SK-N-SH (cell line): ENCODE results near the gene S100A4.

Experiments used
- EP300 ChIP-seq, 2 experiments: IDR thresholded peaks; 2 replicates each; pipeline versions ENCODE4 v1.4.0 to v1.6.1; 2012; ENCODE audit warnings: borderline replicate concordance in 1 of 2, low read depth in 1 of 2, low read length in 1 of 2
- GATA2 ChIP-seq: sonication (generic); formaldehyde crosslinking; IDR thresholded peaks from 2 replicates; pipeline ENCODE4 v1.5.0; 2020; ENCODE audit warnings: mild to moderate bottlenecking, missing genetic modification reagents
- POLR2AphosphoS5 ChIP-seq: IDR thresholded peaks from 2 replicates; pipeline ENCODE4 v1.6.1; 2012; ENCODE audit warnings: low read depth, low read length
- TEAD4 ChIP-seq: IDR thresholded peaks from 2 replicates; pipeline ENCODE4 v1.4.0; 2012; ENCODE audit warnings: mild to moderate bottlenecking, borderline replicate concordance; ENCODE audit not compliant: insufficient read depth
- YY1 ChIP-seq: IDR thresholded peaks from 2 replicates; pipeline ENCODE4 v1.4.0; 2012; ENCODE audit warnings: low read depth, mild to moderate bottlenecking
- TF ChIP-seq, protein P1 (sequence below): IDR thresholded peaks from 2 replicates; pipeline ENCODE4 v1.6.1; 2012; ENCODE audit warnings: mild to moderate bottlenecking, low read depth, low read length, moderate library complexity
- TF ChIP-seq, protein P2 (sequence below): fragments of 200-600 bp; sonication (generic); IDR thresholded peaks from 2 replicates; pipeline ENCODE4 v1.6.1; 2017; ENCODE audit warnings: antibody characterized with exemption, mild to moderate bottlenecking, moderate library complexity
- TF ChIP-seq, protein P3 (sequence below): fragments of 150-350 bp; IDR thresholded peaks from 2 replicates; pipeline ENCODE4 v1.6.1; 2017; ENCODE audit warnings: antibody characterized with exemption, low read length, low read depth, borderline replicate concordance

DNA sequence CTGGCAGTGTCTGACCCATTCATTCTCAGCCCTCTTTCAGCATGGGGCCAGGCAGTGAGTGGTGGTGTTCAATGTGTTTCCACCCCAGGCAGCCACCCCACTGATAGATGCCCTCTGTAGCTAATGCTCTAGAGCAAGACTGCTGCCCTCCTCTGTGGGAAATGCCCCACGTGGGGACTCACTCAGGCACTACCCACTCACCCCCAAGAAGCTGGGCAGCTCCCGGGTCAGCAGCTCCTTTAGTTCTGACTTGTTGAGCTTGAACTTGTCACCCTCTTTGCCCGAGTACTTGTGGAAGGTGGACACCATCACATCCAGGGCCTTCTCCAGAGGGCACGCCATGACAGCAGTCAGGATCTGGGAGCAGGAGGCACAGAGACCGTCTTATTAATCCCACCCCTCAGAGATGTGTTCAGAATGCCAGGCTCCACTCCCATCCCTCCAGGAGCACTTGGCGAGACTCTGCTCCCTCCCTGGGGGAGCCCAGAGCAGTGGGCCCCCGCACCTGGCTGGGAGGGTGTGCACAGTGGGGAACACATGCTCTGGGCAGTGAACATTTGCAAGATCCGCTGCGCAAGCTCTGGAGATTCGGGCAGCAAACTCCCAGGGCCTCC is 1.0 kb downstream of the S100A4 start:
- TF ChIP-seq POLR2AphosphoS5, result no peak
- TF ChIP-seq, protein P1, sequence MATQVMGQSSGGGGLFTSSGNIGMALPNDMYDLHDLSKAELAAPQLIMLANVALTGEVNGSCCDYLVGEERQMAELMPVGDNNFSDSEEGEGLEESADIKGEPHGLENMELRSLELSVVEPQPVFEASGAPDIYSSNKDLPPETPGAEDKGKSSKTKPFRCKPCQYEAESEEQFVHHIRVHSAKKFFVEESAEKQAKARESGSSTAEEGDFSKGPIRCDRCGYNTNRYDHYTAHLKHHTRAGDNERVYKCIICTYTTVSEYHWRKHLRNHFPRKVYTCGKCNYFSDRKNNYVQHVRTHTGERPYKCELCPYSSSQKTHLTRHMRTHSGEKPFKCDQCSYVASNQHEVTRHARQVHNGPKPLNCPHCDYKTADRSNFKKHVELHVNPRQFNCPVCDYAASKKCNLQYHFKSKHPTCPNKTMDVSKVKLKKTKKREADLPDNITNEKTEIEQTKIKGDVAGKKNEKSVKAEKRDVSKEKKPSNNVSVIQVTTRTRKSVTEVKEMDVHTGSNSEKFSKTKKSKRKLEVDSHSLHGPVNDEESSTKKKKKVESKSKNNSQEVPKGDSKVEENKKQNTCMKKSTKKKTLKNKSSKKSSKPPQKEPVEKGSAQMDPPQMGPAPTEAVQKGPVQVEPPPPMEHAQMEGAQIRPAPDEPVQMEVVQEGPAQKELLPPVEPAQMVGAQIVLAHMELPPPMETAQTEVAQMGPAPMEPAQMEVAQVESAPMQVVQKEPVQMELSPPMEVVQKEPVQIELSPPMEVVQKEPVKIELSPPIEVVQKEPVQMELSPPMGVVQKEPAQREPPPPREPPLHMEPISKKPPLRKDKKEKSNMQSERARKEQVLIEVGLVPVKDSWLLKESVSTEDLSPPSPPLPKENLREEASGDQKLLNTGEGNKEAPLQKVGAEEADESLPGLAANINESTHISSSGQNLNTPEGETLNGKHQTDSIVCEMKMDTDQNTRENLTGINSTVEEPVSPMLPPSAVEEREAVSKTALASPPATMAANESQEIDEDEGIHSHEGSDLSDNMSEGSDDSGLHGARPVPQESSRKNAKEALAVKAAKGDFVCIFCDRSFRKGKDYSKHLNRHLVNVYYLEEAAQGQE, result no peak
- no peak for TF ChIP-seq YY1
- TF ChIP-seq, protein P2, sequence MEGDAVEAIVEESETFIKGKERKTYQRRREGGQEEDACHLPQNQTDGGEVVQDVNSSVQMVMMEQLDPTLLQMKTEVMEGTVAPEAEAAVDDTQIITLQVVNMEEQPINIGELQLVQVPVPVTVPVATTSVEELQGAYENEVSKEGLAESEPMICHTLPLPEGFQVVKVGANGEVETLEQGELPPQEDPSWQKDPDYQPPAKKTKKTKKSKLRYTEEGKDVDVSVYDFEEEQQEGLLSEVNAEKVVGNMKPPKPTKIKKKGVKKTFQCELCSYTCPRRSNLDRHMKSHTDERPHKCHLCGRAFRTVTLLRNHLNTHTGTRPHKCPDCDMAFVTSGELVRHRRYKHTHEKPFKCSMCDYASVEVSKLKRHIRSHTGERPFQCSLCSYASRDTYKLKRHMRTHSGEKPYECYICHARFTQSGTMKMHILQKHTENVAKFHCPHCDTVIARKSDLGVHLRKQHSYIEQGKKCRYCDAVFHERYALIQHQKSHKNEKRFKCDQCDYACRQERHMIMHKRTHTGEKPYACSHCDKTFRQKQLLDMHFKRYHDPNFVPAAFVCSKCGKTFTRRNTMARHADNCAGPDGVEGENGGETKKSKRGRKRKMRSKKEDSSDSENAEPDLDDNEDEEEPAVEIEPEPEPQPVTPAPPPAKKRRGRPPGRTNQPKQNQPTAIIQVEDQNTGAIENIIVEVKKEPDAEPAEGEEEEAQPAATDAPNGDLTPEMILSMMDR, result no peak
- TF ChIP-seq, protein P3, sequence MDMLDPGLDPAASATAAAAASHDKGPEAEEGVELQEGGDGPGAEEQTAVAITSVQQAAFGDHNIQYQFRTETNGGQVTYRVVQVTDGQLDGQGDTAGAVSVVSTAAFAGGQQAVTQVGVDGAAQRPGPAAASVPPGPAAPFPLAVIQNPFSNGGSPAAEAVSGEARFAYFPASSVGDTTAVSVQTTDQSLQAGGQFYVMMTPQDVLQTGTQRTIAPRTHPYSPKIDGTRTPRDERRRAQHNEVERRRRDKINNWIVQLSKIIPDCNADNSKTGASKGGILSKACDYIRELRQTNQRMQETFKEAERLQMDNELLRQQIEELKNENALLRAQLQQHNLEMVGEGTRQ, result no peak
- TF ChIP-seq EP300 (IDR thresholded peaks at IDR 0.05; ENCODE audit: borderline replicate concordance in 1 of 2, low read depth in 1 of 2, low read length in 1 of 2), result no peak
- TF ChIP-seq TEAD4, result no peak
- TF ChIP-seq GATA2, result no peak
